DOHH2 (cell line): ENCODE measurements around the gene PAOX.

ENCODE experiments used
- CTCF ChIP-seq: fragments of 200-600 bp; sonication (generic); IDR thresholded peaks from one replicate; pipeline ENCODE4 v1.5.1; 2014; ENCODE audit warnings: antibody characterized with exemption, mild to moderate bottlenecking, low read depth, low read length; ENCODE audit not compliant: poor library complexity, severe bottlenecking
- EZH2phosphoT487 ChIP-seq: fragments of 200-600 bp; sonication (generic); IDR thresholded peaks from 2 replicates; pipeline ENCODE4 v1.6.1; 2017; ENCODE audit warnings: borderline replicate concordance, mild to moderate bottlenecking, antibody characterized with exemption, low read length, moderate library complexity, mixed read lengths

GRCh38 chr10:133329491-133330202, 49.4 kb upstream of the PAOX start:
- TF ChIP-seq EZH2phosphoT487 = no peak
- peak; percentile 90 for TF ChIP-seq CTCF
